ENCODE data around the gene NPAS3.

The NPAS3 gene

DNA sequence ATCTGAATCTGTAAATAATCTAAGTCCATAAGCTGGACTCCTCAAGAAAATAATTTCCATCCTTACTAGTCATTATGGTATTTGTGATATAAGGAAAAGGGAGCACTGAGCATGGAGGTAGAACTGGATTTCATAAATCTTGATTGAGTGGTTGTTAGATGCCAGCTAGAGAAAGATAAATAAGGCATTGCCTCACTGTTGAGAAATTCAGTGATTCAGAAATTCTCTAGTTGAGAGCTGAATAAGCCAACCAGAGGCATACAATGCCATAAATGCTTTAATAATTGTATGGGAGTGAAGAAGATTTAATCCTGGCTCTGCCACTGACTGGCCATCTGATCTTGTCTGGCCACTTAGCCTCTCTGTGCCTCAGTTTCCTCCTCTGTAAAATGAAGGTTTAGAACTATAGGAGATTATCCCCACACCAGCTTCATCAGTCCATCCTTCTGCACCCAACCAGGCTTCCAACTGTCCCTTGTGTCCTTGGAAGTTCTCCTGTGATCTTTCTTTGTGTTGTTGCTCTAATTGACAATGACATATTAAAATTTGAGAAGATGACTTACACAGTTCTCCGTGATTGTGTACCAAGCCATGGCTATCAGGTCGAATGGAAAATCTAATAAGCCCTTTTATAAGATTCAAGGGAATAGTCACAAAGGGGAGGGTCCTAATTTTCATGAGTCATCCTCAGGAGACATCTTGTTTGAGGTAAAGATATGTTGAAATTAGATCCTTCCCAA is 617.9 kb downstream of the NPAS3 start:
- no peak overlapping the region for H2AFZ ChIP-seq (ENCODE audit: low read length)
- no peaks in the 10 kb centered on the region for H3K4me1 ChIP-seq (ENCODE audit: low read length)
- H3K27ac ChIP-seq (ENCODE audit: low read length): no peak overlapping the region
- no peaks in the 10 kb centered on the region for H3K27me3 ChIP-seq (replicated peaks; ENCODE audit: insufficient read depth, low read length)
- H3F3A ChIP-seq (ENCODE audit: insufficient read depth, low read length): no peaks in the 10 kb centered on the region
- no peaks in the 10 kb centered on the region for H3K9me2 ChIP-seq (replicated peaks; ENCODE audit: insufficient read depth, low read length)
- H3K4me2 ChIP-seq (ENCODE audit: low read depth, low read length): no peak overlapping the region
- H4K20me1 ChIP-seq (ENCODE audit: insufficient read depth, low read length): no peaks in the 10 kb centered on the region
- H3K4me3 ChIP-seq (ENCODE audit: low read length): no peak overlapping the region
- H3K9me3 ChIP-seq (replicated peaks; ENCODE audit: insufficient read depth, low read length): no peaks in the 10 kb centered on the region
- TF ChIP-seq EZH2phosphoT487 (IDR thresholded peaks at IDR 0.05; ENCODE audit: low read length) (no peak), EZH2 (optimal IDR thresholded peaks at IDR 0.05; ENCODE audit: low read depth, low read length) (no peak)
- TF ChIP-seq, protein P1, sequence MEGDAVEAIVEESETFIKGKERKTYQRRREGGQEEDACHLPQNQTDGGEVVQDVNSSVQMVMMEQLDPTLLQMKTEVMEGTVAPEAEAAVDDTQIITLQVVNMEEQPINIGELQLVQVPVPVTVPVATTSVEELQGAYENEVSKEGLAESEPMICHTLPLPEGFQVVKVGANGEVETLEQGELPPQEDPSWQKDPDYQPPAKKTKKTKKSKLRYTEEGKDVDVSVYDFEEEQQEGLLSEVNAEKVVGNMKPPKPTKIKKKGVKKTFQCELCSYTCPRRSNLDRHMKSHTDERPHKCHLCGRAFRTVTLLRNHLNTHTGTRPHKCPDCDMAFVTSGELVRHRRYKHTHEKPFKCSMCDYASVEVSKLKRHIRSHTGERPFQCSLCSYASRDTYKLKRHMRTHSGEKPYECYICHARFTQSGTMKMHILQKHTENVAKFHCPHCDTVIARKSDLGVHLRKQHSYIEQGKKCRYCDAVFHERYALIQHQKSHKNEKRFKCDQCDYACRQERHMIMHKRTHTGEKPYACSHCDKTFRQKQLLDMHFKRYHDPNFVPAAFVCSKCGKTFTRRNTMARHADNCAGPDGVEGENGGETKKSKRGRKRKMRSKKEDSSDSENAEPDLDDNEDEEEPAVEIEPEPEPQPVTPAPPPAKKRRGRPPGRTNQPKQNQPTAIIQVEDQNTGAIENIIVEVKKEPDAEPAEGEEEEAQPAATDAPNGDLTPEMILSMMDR (IDR thresholded peaks at IDR 0.05; ENCODE audit: low read length): no peak
- H3K9ac ChIP-seq (ENCODE audit: low read length): no peak overlapping the region
- no peak for DNase-seq
- H3K79me2 ChIP-seq (ENCODE audit: low read length): no peaks in the 10 kb centered on the region
- no peaks in the 10 kb centered on the region for H3K36me3 ChIP-seq (replicated peaks; ENCODE audit: insufficient read depth, low read length)

- Histone ChIP-seq H3K4me2 (ENCODE audit: low read depth, low read length) (no peak overlapping the region), H2AFZ (ENCODE audit: low read length) (no peak overlapping the region), H3K9ac (ENCODE audit: low read length) (no peak overlapping the region), H3F3A (ENCODE audit: insufficient read depth, low read length) (no peaks in the 10 kb centered on the region), H4K20me1 (ENCODE audit: insufficient read depth, low read length) (no peaks in the 10 kb centered on the region), H3K9me2 (replicated peaks; ENCODE audit: insufficient read depth, low read length) (no peaks in the 10 kb centered on the region), H3K27ac (ENCODE audit: low read length) (no peak overlapping the region), H3K4me1 (ENCODE audit: low read length) (no peaks in the 10 kb centered on the region), H3K4me3 (ENCODE audit: low read length) (no peak overlapping the region), H3K36me3 (replicated peaks; ENCODE audit: insufficient read depth, low read length) (no peaks in the 10 kb centered on the region), H3K27me3 (replicated peaks; ENCODE audit: insufficient read depth, low read length) (no peaks in the 10 kb centered on the region), H3K9me3 (replicated peaks; ENCODE audit: insufficient read depth, low read length) (no peaks in the 10 kb centered on the region), H3K79me2 (ENCODE audit: low read length) (no peaks in the 10 kb centered on the region)
- no peak for DNase-seq
- TF ChIP-seq, protein P1 (IDR thresholded peaks at IDR 0.05; ENCODE audit: low read length): no peak
- no peak for TF ChIP-seq EZH2 (optimal IDR thresholded peaks at IDR 0.05; ENCODE audit: low read depth, low read length)
- TF ChIP-seq EZH2phosphoT487 (IDR thresholded peaks at IDR 0.05; ENCODE audit: low read length): no peak
These were observed 622.2 kb downstream of the NPAS3 start for GRCh38 chr14:33560718-33561431.

DNA sequence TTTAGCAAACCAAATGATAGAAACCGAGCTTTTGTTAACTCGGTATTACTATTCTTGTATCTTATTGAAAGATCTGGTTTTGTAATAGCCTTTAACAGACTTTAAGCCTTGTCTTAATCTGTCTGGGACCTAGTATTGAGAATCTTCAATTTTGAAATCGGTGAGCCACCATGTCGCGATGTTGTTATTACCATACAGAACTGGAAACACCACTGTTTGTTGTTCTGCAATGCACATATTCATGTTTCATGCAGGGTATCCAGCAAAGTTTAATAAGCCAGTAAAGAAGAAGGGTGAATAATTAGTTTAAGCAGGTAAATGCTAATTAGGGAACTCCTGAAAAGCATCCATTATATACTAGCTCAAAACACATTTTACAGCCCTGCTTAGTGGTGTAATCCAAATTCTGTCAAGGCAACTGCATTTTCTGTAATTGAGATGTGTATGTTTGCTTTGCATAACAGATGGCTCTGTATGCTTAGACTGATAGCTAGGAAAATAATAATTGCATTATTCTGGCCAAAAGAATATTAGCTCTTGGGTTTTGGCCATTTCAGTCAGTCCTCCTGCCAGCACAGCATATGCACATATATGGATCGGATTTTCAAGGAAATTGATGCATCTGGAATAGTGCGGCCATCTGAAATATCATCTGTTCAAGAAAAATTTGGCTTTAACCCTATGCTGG is 623.0 kb downstream of the NPAS3 start:
- TF ChIP-seq EZH2 (optimal IDR thresholded peaks at IDR 0.05; ENCODE audit: low read depth, low read length) (no peak), EZH2phosphoT487 (IDR thresholded peaks at IDR 0.05; ENCODE audit: low read length) (no peak)
- TF ChIP-seq, protein P1 (IDR thresholded peaks at IDR 0.05; ENCODE audit: low read length): no peak
- DNase-seq: no peak
- Histone ChIP-seq H3K9ac (ENCODE audit: low read length) (no peak overlapping the region), H3K27ac (ENCODE audit: low read length) (no peak overlapping the region), H4K20me1 (ENCODE audit: insufficient read depth, low read length) (no peaks in the 10 kb centered on the region), H3K4me2 (ENCODE audit: low read depth, low read length) (no peak overlapping the region), H3K79me2 (ENCODE audit: low read length) (no peaks in the 10 kb centered on the region), H3K36me3 (replicated peaks; ENCODE audit: insufficient read depth, low read length) (no peaks in the 10 kb centered on the region), H3K4me1 (ENCODE audit: low read length) (no peaks in the 10 kb centered on the region), H3F3A (ENCODE audit: insufficient read depth, low read length) (no peaks in the 10 kb centered on the region), H3K9me3 (replicated peaks; ENCODE audit: insufficient read depth, low read length) (no peaks in the 10 kb centered on the region), H3K4me3 (ENCODE audit: low read length) (no peak overlapping the region), H2AFZ (ENCODE audit: low read length) (no peak overlapping the region), H3K27me3 (replicated peaks; ENCODE audit: insufficient read depth, low read length) (no peaks in the 10 kb centered on the region), H3K9me2 (replicated peaks; ENCODE audit: insufficient read depth, low read length) (no peaks in the 10 kb centered on the region)
